ENCODE data around the gene BCDIN3D.
A peak's percentile ranks its signal among the peaks of the same experiment; 100 is the strongest.
"Not testable (repeated sequence)": the region's sequence is repeated elsewhere in the genome, so short reads cannot be mapped to it uniquely, and the experiment has no call there.

Gene BCDIN3D

DNA sequence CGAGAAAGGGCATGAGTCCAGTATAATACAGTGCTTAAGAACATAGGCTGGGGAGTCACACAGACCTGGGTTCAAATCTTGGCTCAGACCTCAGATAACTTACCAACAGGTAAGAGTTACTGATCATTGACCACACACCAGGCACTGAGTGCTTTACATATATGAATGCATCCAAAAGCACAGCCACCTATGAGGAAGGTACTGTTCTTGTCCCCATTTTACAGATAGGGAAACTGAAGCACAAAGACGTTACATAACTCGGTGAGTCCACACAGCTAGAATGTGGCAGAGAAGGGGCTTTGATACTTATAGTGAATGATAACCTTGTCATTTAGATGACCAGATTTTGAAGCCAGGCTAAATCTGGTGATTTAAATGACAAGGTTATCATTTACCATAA, 33.2 kb upstream of the BCDIN3D start:
- no peak for DNase-seq (ENCODE audit: low read depth)

DNA sequence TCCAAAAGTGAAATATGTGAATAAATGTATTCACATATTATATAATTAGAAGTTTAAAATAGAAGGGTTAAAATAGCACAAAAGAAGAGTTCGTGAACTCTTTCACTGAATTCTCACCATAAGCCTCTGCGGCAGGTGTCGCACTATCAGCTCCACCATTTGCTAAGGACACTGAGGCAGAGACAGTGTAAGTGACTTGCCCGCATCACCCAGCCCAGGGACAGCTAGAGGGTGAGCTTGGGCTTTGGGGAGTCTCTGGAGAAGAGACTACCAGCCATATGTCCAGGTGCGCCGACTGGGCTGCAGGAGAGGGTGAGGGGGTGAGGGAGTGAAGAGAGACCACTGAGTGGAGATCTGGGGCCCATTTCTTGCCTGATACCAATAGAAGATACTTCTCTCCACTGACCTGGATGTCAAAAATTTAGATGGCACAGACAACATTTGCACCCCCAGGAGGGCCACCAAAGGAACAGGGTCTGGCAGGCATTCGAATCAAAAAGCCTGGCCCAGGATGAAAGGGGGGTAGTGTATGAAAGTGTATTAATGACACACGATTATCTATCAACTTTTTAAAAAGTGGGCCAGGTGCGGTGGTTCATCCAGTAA, 32.3 kb upstream of the BCDIN3D start:
- DNase-seq (ENCODE audit: low read depth): no peak

- DNase-seq (ENCODE audit: low read depth): no peak
These were observed 31.4 kb upstream of the BCDIN3D start for GRCh38 chr12:49874142-49874897.

- DNase-seq (ENCODE audit: low read depth): no peak
These were observed 30.5 kb upstream of the BCDIN3D start for GRCh38 chr12:49873361-49873934.

DNA sequence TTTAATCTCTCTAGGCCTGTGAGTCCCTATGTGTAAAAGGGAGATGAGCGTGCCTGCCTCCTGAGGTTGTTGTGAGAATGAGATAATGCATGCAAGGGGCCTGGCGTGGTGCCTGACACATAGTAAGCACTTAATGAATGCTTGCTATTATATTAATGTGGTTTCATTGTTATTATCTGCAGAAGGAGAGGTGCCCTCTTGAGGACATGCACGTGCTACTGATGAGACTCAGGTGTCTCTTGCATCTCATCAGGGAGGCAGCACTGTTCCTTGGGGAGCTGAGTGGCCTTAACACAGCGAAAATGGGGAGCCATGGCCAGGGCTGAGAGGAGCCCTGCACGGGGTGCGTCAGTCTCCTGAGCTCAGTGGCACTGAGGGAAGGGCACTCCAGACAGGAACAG, 29.9 kb upstream of the BCDIN3D start:
- no peak for DNase-seq (ENCODE audit: low read depth)

GRCh38 chr12:49872381-49872780, 29.5 kb upstream of the BCDIN3D start:
- no peak for DNase-seq (ENCODE audit: low read depth)

GRCh38 chr12:49871811-49872251, 28.9 kb upstream of the BCDIN3D start:
- DNase-seq (ENCODE audit: low read depth): not testable (repeated sequence)

DNA sequence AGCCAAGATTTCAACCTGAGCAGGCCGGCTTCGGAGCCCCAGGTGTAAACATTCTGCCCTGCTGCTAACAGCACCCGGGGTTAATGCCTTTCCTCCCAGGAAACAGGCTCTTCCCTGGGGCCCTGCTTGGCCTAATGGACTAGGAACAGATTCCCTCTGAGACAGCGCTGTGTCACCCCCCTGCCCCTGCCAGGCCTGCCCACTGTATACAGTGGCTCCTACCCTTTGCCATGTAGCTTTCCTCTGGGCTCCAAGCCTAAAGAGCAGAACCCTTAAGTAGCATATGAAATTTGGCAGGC, 28.3 kb upstream of the BCDIN3D start:
- DNase-seq (ENCODE audit: low read depth): no peak

DNA sequence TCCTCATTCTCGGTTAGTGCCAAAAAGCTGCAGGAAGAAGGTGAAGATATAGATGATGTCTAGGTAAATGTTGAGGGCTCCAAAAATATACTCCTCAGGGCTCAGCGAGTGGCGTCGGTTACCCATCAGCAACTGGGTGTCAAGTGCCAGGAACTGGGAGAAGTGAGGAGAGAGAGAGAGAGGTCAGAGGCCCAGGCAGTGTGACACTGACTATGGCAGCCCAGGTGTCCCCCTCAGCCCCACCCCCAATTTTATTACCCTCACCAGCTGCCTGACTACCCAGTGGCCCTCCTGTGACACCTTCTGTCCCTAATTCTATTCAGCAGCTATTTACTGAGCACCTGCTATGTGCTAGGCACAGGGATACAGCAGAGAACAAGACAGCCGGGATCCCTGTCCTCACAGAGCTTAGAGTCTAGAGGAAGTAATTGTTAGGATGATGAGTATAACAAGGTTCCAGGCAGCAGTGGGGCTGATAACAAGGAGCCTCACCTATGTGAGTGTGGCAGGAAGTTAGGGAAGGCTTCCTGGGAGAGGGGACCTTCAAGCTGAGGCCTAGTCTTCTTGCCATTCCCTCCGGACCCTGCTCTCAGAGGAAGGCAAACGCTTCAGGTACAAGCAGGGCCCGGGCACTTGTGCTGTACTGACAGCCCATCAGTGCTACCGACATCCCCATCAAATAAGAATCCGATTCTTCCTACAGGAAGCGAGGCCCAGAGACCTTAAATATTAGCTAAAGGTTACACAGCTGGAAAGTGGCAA, 27.8 kb upstream of the BCDIN3D start:
- DNase-seq (ENCODE audit: low read depth): no peak

DNA sequence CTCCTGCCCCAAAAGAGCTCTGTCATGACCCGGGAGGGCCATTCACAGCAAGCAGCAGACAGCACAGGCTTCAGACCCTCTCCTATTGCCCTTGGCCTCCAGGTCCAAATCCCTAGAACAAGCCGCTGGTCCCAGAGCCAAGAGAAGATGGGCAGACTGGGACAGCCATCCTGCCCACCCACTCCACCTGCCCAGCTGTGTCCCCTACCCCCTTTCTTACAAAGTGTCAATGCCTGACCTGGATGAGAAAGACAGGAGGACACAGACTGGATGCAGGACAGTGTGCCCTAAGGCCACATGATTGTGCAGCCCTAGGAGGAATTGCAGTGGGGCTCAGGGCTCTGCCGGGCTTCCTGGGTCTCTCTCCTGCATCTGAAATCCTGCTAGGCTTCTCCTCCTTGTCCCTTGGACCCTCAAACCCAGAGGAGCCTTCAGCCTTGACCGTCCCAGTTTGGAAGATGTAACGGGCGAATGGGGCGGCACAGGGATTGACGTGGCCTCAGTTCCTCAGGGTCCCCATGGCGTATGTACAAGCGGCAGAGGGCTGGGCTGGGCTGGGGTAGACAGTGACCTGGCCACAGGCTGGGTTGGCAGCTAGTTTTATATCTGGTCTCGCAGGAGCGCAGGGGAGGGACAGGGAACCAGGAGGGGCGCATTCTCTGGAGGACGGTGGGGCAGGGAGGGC, 27.1 kb upstream of the BCDIN3D start:
- no peak for DNase-seq (ENCODE audit: low read depth)

DNA sequence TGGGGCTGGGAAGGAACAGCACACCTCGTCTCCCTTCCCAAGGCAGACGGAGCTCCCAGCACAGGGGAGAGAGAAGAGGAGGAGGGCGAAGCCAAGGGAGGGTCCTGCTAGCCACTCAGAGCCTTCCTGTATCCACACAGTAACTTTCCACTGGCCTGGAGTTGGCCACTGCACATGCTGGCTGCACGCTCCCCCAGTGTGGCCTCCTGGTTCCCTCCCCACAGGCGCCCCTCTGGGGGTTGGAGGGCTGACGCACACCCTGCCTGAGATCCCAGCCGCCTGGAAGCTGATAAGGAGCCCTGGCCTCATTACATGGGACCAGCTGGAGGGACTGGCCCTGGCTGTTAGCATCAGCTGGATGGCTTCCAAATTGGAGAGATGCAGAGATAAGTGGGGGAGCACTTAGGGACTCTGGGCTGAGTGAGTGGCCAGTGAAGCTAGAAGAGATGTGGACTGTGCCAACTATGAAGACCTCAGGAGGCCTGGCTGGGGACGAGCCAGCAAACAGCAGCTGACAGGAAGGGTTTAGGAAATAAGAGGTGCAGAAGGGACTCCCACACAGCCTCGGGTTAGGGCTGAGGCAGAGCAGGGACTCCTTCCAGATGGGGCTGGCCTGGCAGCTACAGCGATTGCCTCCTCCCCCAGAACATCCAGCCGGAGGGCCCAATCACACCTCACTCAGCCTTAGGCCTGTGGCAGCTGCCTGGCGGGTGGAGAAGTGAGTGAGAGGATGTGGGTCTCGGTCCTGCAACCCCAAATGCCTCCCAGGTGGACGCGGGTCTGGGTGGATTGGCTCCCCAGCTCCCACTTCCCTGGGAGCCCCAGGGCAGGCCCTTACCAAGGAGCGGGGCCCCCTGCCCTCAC, 26.3 kb upstream of the BCDIN3D start:
- DNase-seq (ENCODE audit: low read depth): peak; percentile 93

GRCh38 chr12:49868449-49868848, 25.5 kb upstream of the BCDIN3D start:
- DNase-seq (ENCODE audit: low read depth): no peak

GRCh38 chr12:49867570-49868341, 24.9 kb upstream of the BCDIN3D start:
- no peak for DNase-seq (ENCODE audit: low read depth)

DNA sequence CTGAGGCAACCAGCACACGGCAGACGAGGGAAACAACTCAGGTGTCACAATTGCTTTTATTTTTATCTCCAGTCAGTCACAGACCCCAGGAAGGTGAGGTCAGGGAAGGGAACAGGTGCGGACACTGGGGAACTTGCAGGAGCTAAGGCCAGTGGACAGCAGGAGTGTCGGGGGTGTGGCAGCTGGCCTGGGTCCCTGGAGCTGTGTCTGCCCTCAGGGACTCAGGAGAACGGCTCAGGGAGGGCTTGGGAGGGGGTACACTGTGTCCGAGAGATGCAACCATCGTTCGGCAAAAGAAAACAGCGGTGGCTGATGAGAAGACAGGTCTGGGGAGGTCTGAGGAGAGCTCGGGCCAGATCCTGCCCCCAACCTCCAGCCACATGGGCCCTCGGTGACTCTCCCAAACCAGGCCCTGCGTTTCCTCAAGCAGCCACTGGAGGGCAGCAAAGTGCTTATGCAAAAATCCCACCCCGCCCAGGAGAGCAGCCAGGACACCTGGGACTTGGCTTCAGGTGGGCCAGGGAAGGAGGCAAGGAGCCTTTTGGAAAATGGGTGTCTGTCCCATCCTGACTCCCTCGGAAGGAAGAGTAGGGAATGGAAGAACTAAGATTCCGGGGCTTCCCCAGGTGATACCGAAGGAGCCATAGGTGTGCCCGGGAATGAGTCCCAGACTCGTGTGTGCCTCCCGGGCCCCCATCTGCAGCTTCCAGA, 24.1 kb upstream of the BCDIN3D start:
- peak; percentile 26 for DNase-seq (ENCODE audit: low read depth)

DNA sequence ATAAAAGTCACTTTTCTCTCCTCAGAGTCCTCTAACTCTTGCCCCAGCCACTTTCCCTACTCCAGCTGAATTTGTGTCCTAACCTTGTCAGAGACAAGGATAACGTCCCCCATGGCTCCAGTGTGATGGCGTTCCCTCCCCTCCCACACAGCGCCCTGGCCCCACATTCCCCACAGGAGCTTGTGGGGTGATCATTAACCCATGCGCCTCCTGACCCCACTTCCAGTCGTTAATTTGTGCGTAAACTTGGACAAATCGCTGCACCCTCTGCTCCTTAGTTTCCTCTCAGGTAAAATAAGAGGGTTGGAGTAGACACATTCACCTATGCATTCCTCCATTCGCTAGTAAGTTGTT, 22.9 kb upstream of the BCDIN3D start:
- DNase-seq (ENCODE audit: low read depth): no peak

GRCh38 chr12:49865109-49865781, 22.3 kb upstream of the BCDIN3D start:
- no peak for DNase-seq (ENCODE audit: low read depth)

DNA sequence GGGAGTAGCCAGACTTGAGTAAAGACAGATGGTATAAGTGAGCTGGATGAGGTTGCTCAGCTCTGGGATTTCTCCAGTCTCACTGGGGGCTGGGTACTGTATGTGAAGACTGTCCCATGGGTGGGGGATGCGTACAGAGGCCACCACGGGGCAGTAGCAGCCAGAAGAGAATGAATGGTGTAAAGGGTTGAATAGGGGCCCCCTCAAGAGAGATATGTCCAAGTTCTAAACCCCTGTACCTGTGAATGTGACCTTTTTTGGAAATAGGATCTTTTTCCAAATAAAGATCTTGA, 21.8 kb upstream of the BCDIN3D start:
- no peak for DNase-seq (ENCODE audit: low read depth)

DNA sequence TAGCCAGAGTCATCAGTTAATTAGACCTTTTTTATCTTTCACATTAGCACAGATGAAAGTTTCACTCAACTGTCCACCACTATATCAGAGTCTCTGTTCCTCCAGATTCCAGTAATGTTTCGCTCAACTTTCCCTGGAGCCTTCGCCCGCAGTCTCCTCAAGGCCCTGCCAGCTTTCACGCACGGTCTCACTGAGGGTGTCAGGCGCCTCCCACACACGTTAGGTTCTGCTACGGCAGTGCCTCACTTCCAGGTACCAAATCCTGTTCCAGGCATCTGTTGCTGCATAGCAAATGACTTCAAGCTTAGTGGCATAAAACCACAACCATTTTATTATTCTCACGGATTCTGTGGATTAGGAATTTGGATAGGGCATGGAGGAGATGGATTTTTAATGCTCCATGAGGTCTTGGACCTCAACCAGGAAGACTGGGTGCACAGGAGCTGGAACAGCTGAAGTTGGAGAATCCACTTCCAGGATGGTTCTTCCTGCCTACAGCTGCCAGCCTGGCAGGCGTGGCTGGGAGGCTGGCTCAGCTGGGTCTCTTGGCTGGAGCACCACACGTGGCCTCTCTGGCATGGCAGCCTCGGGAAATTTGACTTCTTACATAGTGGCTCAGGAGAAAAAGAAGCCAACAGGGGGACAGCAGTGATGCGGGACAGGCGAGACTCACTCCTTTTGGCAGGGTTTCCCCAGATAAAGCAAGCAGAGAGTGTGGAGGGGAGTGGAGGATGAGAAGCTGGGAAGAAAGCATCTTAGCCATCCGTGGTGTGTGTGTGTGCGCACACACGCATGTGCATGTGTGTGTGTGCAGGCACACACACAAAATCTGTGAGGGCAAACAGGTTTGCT, 21.3 kb upstream of the BCDIN3D start:
- DNase-seq (ENCODE audit: low read depth): no peak

GRCh38 chr12:49860921-49861320, 18.0 kb upstream of the BCDIN3D start:
- DNase-seq (ENCODE audit: low read depth): not testable (repeated sequence)

Data from CMK (cell line).